GM20000 (cell line): ENCODE results near the gene NOD1.
"Not testable (repeated sequence)": the region's sequence is repeated elsewhere in the genome, so short reads cannot be mapped to it uniquely, and the experiment has no call there.

ENCODE experiments used
- DNase-seq: peaks from one replicate; pipeline ENCODE4 v3.0.0; 2012; ENCODE audit warnings: low spot score
- CTCF ChIP-seq: IDR thresholded peaks from 2 replicates; pipeline ENCODE4 v1.5.1; 2012; ENCODE audit warnings: mild to moderate bottlenecking, control low read depth; ENCODE audit errors: extremely low read depth, missing control alignments

Gene NOD1

GRCh38 chr7:30502470-30503251, 24.1 kb upstream of the NOD1 start:
- TF ChIP-seq CTCF = no peak
- DNase-seq = no peak

- DNase-seq = no peak
- no peak for TF ChIP-seq CTCF
Observed at GRCh38 chr7:30501264-30501663, 22.7 kb upstream of the NOD1 start.

- DNase-seq = no peak
- TF ChIP-seq CTCF = no peak
Observed at GRCh38 chr7:30493228-30493627, 14.6 kb upstream of the NOD1 start.

GRCh38 chr7:30491417-30491816, 12.8 kb upstream of the NOD1 start:
- no peak for DNase-seq
- TF ChIP-seq CTCF = no peak

- no peak for TF ChIP-seq CTCF
- no peak for DNase-seq
Observed at GRCh38 chr7:30487371-30487770, 8.8 kb upstream of the NOD1 start.

- DNase-seq = no peak
- no peak for TF ChIP-seq CTCF
Observed at GRCh38 chr7:30485667-30486066, 7.1 kb upstream of the NOD1 start.

GRCh38 chr7:30481416-30481815, 2.8 kb upstream of the NOD1 start:
- not testable (repeated sequence) for DNase-seq
